Activated CD4-positive, alpha-beta T cell treated with anti-CD3 and anti-CD28 coated beads for 36 hours (primary cell): ENCODE data around the gene POLRMT. TPM values are rescaled to one million over a fixed set of nuclear protein-coding genes. Genes with fewer than 3 reads are reported as not detected.

Experiments used
- ATAC-seq: fragments of 200-7000 bp; cut with Tn5 transposase; one replicate; pipeline ENCODE4 v1.10.0; 2021; ENCODE audit warnings: mild to moderate bottlenecking, moderate library complexity
- CTCF ChIA-PET: fragments of 350-600 bp; sonication (Branson Sonifier 250); formaldehyde crosslinking; loops from one replicate; lab custom pipeline; 2021; ENCODE audit warnings: antibody characterized with exemption; lab: Charles Lee
- POLR2A ChIA-PET: fragments of 350-600 bp; sonication (Branson Sonifier 250); formaldehyde crosslinking; loops from one replicate; lab custom pipeline; 2021; ENCODE audit warnings: antibody characterized with exemption, inconsistent platforms; lab: Charles Lee
- DNase-seq: peaks from one replicate; pipeline ENCODE4 v3.0.0-alpha.2; 2020
- H3K27ac Mint-ChIP-seq: one replicate; pipeline ENCODE4 v1.8.0; 2021; ENCODE audit warnings: mixed read lengths
- H3K27me3 Mint-ChIP-seq: one replicate; pipeline ENCODE4 v1.8.0; 2021; ENCODE audit warnings: mixed read lengths
- H3K36me3 Mint-ChIP-seq: one replicate; pipeline ENCODE4 v1.8.0; 2021; ENCODE audit warnings: low read depth, mixed read lengths
- H3K4me1 Mint-ChIP-seq: one replicate; pipeline ENCODE4 v1.8.0; 2021; ENCODE audit warnings: mixed read lengths
- H3K4me3 Mint-ChIP-seq: one replicate; pipeline ENCODE4 v1.8.0; 2021; ENCODE audit warnings: mild to moderate bottlenecking, moderate library complexity, mixed read lengths
- H3K9me3 Mint-ChIP-seq: one replicate; pipeline ENCODE4 v1.8.0; 2021; ENCODE audit warnings: low read depth, mixed read lengths
- intact Hi-C, 2 experiments: fragments of 100-400 bp; cut with DNase I in 1 of 2; cut with micrococcal nuclease in 1 of 2; formaldehyde crosslinking; loops; one replicate each; pipeline versions ENCODE4 v1.14.2 to v1.15.1; 2022 to 2024; cut with DNase I, micrococcal nuclease
- total RNA-seq, 2 experiments: library from RNA; stranded (reverse); gene quantifications; one replicate each; pipeline ENCODE4 v1.2.3, GENCODE V29; 2021

POLRMT gene
- total RNA-seq, 2 experiments from 2014 or later, result 69.0 to 77.4 TPM

DNA sequence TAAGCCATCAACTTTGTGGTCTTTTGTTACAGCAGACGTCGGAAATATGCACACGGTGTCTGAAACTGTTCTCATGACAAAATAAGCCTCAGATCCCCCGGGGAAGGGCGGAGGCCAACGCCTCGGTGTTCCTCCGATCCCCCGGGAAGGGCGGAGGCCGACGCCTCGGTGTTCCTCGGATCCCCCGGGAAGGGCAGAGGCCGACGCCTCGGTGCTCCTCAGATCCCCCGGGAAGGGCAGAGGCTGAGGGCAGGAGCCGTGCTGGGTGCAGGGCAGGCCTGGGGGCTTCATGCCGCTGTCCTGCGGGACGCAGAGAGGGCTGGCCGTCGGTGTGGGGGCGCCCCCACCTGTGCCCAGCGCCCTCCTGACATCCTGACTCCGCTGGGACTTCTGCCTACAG is 11.0 kb upstream of the POLRMT start:
- H3K27ac Mint-ChIP-seq, result no peak overlapping the region
- no peak for DNase-seq
- H3K9me3 Mint-ChIP-seq, result no peaks in the 10 kb centered on the region
- peaks cover under 1% of the 10 kb centered on the region for H3K27me3 Mint-ChIP-seq
- ChIA-PET CTCF (no interaction called here), POLR2A (no interaction called here)
- intact Hi-C loops, result no loop called here
- no peak overlapping the region for H3K4me3 Mint-ChIP-seq
- H3K36me3 Mint-ChIP-seq, result peaks cover 12% of the 10 kb centered on the region
- peaks cover 2% of the 10 kb centered on the region for H3K4me1 Mint-ChIP-seq
- no peak for ATAC-seq

- ChIA-PET CTCF (no interaction called here), POLR2A (no interaction called here)
- Mint-ChIP-seq H3K4me1 (peaks cover 6% of the 10 kb centered on the region), H3K27ac (no peak overlapping the region), H3K36me3 (peaks cover 10% of the 10 kb centered on the region), H3K9me3 (no peaks in the 10 kb centered on the region), H3K4me3 (no peak overlapping the region), H3K27me3 (peaks cover 2% of the 10 kb centered on the region)
- intact Hi-C loops, result no loop called here
- DNase-seq (no peak), ATAC-seq (no peak)
Observed at GRCh38 chr19:643736-644135, 10.4 kb upstream of the POLRMT start.

DNA sequence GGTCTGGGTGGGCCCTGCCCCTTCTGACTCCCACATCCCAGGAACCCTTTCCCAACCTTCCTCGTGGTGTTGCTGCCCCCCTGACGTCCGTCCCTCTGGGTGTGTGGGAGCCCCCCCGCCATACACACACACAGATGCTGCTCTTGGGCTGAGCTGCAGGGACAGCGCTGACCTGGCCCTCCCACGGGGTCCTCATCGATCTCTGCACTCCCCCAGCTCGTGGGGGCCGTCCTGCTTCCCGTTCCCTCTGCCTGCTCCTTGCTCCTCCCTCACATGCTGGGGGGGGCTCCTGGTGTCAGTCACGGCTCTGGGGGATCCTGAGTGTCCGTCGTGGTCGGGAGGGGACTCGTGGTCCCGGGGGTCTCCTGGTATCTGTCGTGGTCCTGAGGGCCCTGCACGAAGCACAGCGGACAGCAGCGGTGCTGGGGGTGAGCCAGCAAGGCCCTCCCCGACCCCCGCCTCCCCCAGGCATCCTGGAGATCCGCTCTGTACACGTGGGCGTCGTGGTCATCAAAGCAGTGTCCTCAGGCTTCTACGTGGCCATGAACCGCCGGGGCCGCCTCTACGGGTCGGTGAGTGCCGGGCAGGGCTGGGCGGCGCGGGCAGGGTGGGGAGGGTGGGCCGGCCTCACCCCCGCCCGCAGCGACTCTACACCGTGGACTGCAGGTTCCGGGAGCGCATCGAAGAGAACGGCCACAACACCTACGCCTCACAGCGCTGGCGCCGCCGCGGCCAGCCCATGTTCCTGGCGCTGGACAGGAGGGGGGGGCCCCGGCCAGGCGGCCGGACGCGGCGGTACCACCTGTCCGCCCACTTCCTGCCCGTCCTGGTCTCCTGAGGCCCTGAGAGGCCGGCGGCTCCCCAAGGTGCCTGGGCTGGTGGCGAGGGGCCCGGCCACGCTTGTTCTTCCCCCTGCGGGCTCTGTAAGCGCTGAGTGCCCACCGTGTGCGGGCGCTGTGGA is 9.7 kb upstream of the POLRMT start:
- POLR2A ChIA-PET, result interaction anchor here (0.6 kb wide), 1 partner anchor 13 kb away, joined by 4 read pairs; no protein-coding TSS in a partner anchor
- no peak for DNase-seq
- Mint-ChIP-seq H3K27me3 (peaks cover 2% of the 10 kb centered on the region), H3K9me3 (no peaks in the 10 kb centered on the region), H3K27ac (no peak overlapping the region), H3K4me1 (peaks cover 6% of the 10 kb centered on the region), H3K4me3 (no peak overlapping the region), H3K36me3 (peaks cover 6% of the 10 kb centered on the region)
- intact Hi-C loops, result no loop called here
- ATAC-seq, result no peak
- CTCF ChIA-PET, result interaction anchor here (1.0 kb wide), 1 partner anchor 12 kb away, joined by 4 read pairs; no protein-coding TSS in a partner anchor

- CTCF ChIA-PET, result interaction anchor here (1.0 kb wide), 1 partner anchor 13 kb away, joined by 4 read pairs; no protein-coding TSS in a partner anchor
- H3K4me1 Mint-ChIP-seq, result peaks cover 6% of the 10 kb centered on the region
- H3K36me3 Mint-ChIP-seq, result peaks cover 6% of the 10 kb centered on the region
- intact Hi-C loops, result no loop called here
- peaks cover 2% of the 10 kb centered on the region for H3K27me3 Mint-ChIP-seq
- DNase-seq, result no peak
- H3K4me3 Mint-ChIP-seq, result no peak overlapping the region
- POLR2A ChIA-PET, result interaction anchor here (0.6 kb wide), 1 partner anchor 9 kb away, joined by 3 read pairs; no protein-coding TSS in a partner anchor
- no peak for ATAC-seq
- no peaks in the 10 kb centered on the region for H3K9me3 Mint-ChIP-seq
- no peak overlapping the region for H3K27ac Mint-ChIP-seq
Observed at GRCh38 chr19:641702-642101, 8.4 kb upstream of the POLRMT start.

- ATAC-seq (no peak), DNase-seq (no peak)
- Mint-ChIP-seq H3K27ac (no peak overlapping the region), H3K36me3 (peaks cover 3% of the 10 kb centered on the region), H3K9me3 (no peaks in the 10 kb centered on the region), H3K27me3 (peaks cover 2% of the 10 kb centered on the region), H3K4me3 (no peak overlapping the region), H3K4me1 (peaks cover 6% of the 10 kb centered on the region)
- intact Hi-C loops, result no loop called here
- ChIA-PET CTCF (no interaction called here), POLR2A (no interaction called here)
Observed at GRCh38 chr19:640606-641189, 7.4 kb upstream of the POLRMT start.

DNA sequence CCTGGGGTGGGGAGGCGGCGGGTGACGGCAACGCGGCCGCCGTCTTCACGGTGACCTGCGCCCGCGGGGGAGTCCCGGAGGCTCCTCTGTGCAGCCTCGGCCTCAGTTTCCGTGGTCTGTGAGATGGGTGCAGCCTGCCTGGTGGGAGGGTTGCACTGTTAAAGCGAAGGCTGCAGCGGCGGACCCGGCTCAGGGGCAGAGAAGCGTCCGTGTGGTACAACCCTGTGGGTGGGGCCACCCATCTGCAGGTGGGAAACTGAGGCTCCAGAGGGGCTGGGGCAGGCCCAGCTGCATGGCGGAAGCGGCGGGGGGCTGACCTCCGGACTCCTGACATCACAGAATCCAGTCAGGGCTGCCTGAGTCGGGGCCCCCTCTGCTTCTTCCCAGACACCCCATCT is 6.8 kb upstream of the POLRMT start:
- H3K27me3 Mint-ChIP-seq, result peaks cover 2% of the 10 kb centered on the region
- intact Hi-C loops, result no loop called here
- no peaks in the 10 kb centered on the region for H3K9me3 Mint-ChIP-seq
- ChIA-PET CTCF (no interaction called here), POLR2A (no interaction called here)
- H3K36me3 Mint-ChIP-seq, result peaks cover 3% of the 10 kb centered on the region
- ATAC-seq, result no peak
- H3K4me3 Mint-ChIP-seq, result no peak overlapping the region
- H3K4me1 Mint-ChIP-seq, result peaks cover 6% of the 10 kb centered on the region
- no peak overlapping the region for H3K27ac Mint-ChIP-seq
- DNase-seq, result no peak

- Mint-ChIP-seq H3K4me3 (peak within 1 kb of the TSS; percentile 70), H3K4me1 (peaks cover 6% of the 10 kb centered on the region), H3K36me3 (no peaks in the 10 kb centered on the region), H3K27me3 (peaks cover 2% of the 10 kb centered on the region), H3K27ac (peak within 1 kb of the TSS; percentile 64), H3K9me3 (no peaks in the 10 kb centered on the region)
- ChIA-PET CTCF (no interaction called here), POLR2A (no interaction called here)
- DNase-seq, result peak; percentile 98
- intact Hi-C loops, result loop anchor here in 1 of 2 experiments (1.0 kb wide), 3 partner anchors 24 to 158 kb away; partner anchors contain the start of genes PTBP1 and RNF126
- peak; percentile 97 for ATAC-seq
Observed at GRCh38 chr19:639253-640160, 6.2 kb upstream of the POLRMT start, which contains the start of gene FGF22. Gene FGF22, plus strand, starts transcription at chr19:639879. Its CDS starts 47 bp downstream, at chr19:639926.

DNA sequence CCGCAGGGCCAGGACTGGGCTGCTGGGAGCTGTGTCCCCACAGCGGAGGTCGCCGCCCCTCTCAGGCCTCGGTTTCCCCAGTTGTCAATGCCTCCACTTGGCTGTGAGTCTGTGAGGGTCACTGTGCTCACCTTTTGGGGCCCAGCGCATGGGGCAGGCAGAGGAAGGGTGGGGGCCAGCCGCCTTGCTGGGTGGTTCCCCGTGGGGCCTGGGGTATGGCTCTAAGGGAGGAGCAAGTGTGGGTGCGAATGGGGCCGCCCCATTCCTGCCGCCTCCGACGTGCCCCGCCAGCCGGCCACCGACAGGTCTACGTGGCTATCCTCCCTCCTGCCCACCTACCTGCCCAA is 5.5 kb upstream of the POLRMT start:
- intact Hi-C loops, result loop anchor here in 1 of 2 experiments (1.0 kb wide), 3 partner anchors 24 to 158 kb away; partner anchors contain the start of genes PTBP1 and RNF126
- CTCF ChIA-PET, result no interaction called here
- H3K27ac Mint-ChIP-seq, result no peak overlapping the region
- POLR2A ChIA-PET, result no interaction called here
- H3K4me1 Mint-ChIP-seq, result peaks cover 10% of the 10 kb centered on the region
- peaks cover 2% of the 10 kb centered on the region for H3K27me3 Mint-ChIP-seq
- DNase-seq (no peak), ATAC-seq (no peak)
- H3K36me3 Mint-ChIP-seq, result no peaks in the 10 kb centered on the region
- H3K4me3 Mint-ChIP-seq, result peak overlapping the region; percentile 70
- H3K9me3 Mint-ChIP-seq, result no peaks in the 10 kb centered on the region

- Mint-ChIP-seq H3K27me3 (peaks cover 2% of the 10 kb centered on the region), H3K36me3 (peaks cover 16% of the 10 kb centered on the region), H3K4me3 (no peak overlapping the region), H3K9me3 (no peaks in the 10 kb centered on the region), H3K4me1 (peaks cover 28% of the 10 kb centered on the region), H3K27ac (no peak overlapping the region)
- ATAC-seq (no peak), DNase-seq (no peak)
- ChIA-PET POLR2A (interaction anchor here (0.7 kb wide), 1 partner anchor 67 kb away, joined by 3 read pairs; no protein-coding TSS in a partner anchor), CTCF (interaction anchor here (0.6 to 0.7 kb wide), 3 partner anchors 44 to 456 kb away, joined by 3 read pairs; no protein-coding TSS in a partner anchor)
- intact Hi-C loops, result no loop called here
Observed at GRCh38 chr19:634975-635652, 1.8 kb upstream of the POLRMT start.
